ENCODE measurements around the gene KLHL29. TPM values are rescaled to one million over a fixed set of nuclear protein-coding genes. Genes with fewer than 3 reads are reported as not detected.

Gene KLHL29
- total and polyA plus RNA-seq, 2 of the 13 experiments (the other 11 are each of a cell fraction or from before 2014, with no cell fraction given), result 0.01 TPM; not detected in 1

DNA sequence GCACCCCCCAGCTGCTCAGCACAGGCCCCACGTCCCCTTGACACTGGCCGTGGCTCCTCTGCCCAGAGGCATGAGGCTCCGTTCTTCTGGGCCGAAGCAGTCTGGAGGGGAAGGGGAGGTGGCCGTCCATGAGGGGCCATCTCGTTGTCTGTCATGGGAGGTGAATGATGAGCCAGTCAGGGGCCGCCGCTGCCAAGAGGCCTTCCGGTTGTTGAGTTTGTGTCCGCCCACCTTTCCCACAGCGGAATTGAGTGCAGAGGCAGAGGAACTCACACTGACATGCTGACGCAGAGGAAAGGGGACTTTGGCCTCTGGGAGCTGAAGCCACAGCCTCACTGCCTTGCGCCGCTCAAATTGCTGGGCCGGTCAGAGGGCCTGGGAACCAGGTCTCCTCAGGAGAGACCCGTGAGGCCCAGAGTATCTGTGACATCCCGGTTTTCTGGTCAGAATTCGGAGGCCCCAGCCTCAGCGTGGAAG is 273.5 kb downstream of the KLHL29 start (continued):
- TF ChIP-seq FOXA3 (CRISPR knock-in tag; IDR thresholded peaks at IDR 0.05), result peak; percentile 49; the same call in 1 of the 2 replicates
- 0 out of 2 replicates have a peak, but pooled peaks have one; percentile 38 for TF ChIP-seq TP53 (CRISPR knock-in tag; conservative IDR thresholded peaks at IDR 0.05)
- peak; percentile 81 for TF ChIP-seq FOSL2 (CRISPR knock-in tag; IDR thresholded peaks at IDR 0.05)
- peak; percentile 70; the same call in 1 of the 2 replicates for TF ChIP-seq SP4 (CRISPR knock-in tag; IDR thresholded peaks at IDR 0.05)
- TF ChIP-seq NFATC3 (CRISPR knock-in tag; IDR thresholded peaks at IDR 0.05), result no peak
- TF ChIP-seq MLLT10 (CRISPR knock-in tag; IDR thresholded peaks at IDR 0.05), result no peak
- 0 out of 2 replicates have a peak, but pooled peaks have one; percentile 59 for TF ChIP-seq MYNN (CRISPR knock-in tag; IDR thresholded peaks at IDR 0.05; ENCODE audit: low read depth)
- no peak for TF ChIP-seq NONO (IDR thresholded peaks at IDR 0.05)
- peak; percentile 44; the same call in 1 of the 2 replicates for TF ChIP-seq NONO (CRISPR knock-in tag; conservative IDR thresholded peaks at IDR 0.05)
- TF ChIP-seq PHF8 (CRISPR knock-in tag; IDR thresholded peaks at IDR 0.05), result peak; percentile 60
- TF ChIP-seq, protein P1, sequence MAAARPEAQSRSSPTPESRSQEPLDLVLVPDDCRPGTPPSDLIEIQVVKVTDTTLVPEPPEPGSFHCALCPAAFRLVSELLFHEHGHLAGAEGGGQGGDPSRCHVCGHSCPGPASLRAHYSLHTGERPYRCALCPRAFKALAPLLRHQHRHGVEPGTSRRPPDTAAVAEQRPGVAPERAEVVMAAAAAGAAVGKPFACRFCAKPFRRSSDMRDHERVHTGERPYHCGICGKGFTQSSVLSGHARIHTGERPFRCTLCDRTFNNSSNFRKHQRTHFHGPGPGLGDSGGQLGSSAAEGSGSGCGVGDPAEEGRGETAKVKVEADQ (CRISPR knock-in tag; IDR thresholded peaks at IDR 0.05; ENCODE audit: borderline replicate concordance), result peak; percentile 71; the same call in 1 of the 2 replicates
- no peak for TF ChIP-seq ZNF333 (CRISPR knock-in tag; IDR thresholded peaks at IDR 0.05; ENCODE audit: borderline replicate concordance)
- no peak for TF ChIP-seq FOXK1 (CRISPR knock-in tag; IDR thresholded peaks at IDR 0.05; ENCODE audit: borderline replicate concordance, low read depth)
- no peak for TF ChIP-seq FOSL1 (CRISPR knock-in tag; IDR thresholded peaks at IDR 0.05; ENCODE audit: borderline replicate concordance)
- TF ChIP-seq ZNF136 (CRISPR knock-in tag; IDR thresholded peaks at IDR 0.05; ENCODE audit: low read depth), result peak; percentile 38; the same call in 1 of the 2 replicates
- TF ChIP-seq TCF7 (IDR thresholded peaks at IDR 0.05; ENCODE audit: low read depth), result no peak
- TF ChIP-seq, protein P2, sequence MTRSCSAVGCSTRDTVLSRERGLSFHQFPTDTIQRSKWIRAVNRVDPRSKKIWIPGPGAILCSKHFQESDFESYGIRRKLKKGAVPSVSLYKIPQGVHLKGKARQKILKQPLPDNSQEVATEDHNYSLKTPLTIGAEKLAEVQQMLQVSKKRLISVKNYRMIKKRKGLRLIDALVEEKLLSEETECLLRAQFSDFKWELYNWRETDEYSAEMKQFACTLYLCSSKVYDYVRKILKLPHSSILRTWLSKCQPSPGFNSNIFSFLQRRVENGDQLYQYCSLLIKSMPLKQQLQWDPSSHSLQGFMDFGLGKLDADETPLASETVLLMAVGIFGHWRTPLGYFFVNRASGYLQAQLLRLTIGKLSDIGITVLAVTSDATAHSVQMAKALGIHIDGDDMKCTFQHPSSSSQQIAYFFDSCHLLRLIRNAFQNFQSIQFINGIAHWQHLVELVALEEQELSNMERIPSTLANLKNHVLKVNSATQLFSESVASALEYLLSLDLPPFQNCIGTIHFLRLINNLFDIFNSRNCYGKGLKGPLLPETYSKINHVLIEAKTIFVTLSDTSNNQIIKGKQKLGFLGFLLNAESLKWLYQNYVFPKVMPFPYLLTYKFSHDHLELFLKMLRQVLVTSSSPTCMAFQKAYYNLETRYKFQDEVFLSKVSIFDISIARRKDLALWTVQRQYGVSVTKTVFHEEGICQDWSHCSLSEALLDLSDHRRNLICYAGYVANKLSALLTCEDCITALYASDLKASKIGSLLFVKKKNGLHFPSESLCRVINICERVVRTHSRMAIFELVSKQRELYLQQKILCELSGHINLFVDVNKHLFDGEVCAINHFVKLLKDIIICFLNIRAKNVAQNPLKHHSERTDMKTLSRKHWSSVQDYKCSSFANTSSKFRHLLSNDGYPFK (CRISPR knock-in tag; IDR thresholded peaks at IDR 0.05; ENCODE audit: borderline replicate concordance), result no peak; the same call in 1 of the 2 replicates
- TF ChIP-seq, protein P3, sequence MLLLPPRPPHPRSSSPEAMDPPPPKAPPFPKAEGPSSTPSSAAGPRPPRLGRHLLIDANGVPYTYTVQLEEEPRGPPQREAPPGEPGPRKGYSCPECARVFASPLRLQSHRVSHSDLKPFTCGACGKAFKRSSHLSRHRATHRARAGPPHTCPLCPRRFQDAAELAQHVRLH (CRISPR knock-in tag; IDR thresholded peaks at IDR 0.05; ENCODE audit: borderline replicate concordance, low read depth), result 0 out of 2 replicates have a peak, but pooled peaks have one; percentile 19
- TF ChIP-seq HNRNPUL1 (IDR thresholded peaks at IDR 0.05; ENCODE audit: low read depth, low read length), result no peak
- TF ChIP-seq NCOA2 (CRISPR knock-in tag; IDR thresholded peaks at IDR 0.05), result no peak
- TF ChIP-seq ARNT (IDR thresholded peaks at IDR 0.05), result no peak
- TF ChIP-seq, protein P4, sequence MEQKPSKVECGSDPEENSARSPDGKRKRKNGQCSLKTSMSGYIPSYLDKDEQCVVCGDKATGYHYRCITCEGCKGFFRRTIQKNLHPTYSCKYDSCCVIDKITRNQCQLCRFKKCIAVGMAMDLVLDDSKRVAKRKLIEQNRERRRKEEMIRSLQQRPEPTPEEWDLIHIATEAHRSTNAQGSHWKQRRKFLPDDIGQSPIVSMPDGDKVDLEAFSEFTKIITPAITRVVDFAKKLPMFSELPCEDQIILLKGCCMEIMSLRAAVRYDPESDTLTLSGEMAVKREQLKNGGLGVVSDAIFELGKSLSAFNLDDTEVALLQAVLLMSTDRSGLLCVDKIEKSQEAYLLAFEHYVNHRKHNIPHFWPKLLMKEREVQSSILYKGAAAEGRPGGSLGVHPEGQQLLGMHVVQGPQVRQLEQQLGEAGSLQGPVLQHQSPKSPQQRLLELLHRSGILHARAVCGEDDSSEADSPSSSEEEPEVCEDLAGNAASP (CRISPR knock-in tag; IDR thresholded peaks at IDR 0.05; ENCODE audit: borderline replicate concordance), result no peak
- TF ChIP-seq, protein P5, sequence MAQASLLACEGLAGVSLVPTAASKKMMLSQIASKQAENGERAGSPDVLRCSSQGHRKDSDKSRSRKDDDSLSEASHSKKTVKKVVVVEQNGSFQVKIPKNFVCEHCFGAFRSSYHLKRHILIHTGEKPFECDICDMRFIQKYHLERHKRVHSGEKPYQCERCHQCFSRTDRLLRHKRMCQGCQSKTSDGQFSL (CRISPR knock-in tag; IDR thresholded peaks at IDR 0.05), result peak; percentile 65; the same call in 1 of the 2 replicates
- no peak for TF ChIP-seq ETV6 (CRISPR knock-in tag; conservative IDR thresholded peaks at IDR 0.05)
- no peak for TF ChIP-seq ZNF17 (CRISPR knock-in tag; IDR thresholded peaks at IDR 0.05)
- TF ChIP-seq MIXL1 (CRISPR knock-in tag; IDR thresholded peaks at IDR 0.05), result no peak; the same call in 1 of the 2 replicates

Measured in HepG2 (cell line).